NCI-H82 treated with DMSO at 0.1 percent for 48 hours (cell line): ENCODE measurements around the gene FBP2.
"Not testable (repeated sequence)": the region's sequence is repeated elsewhere in the genome, so short reads cannot be mapped to it uniquely, and the experiment has no call there.

Experiments used
- DNase-seq: peaks from one replicate; lab custom pipeline; 2025; ENCODE audit not compliant: unreplicated experiment; lab: John Stamatoyannopoulos, UW

FBP2 gene

GRCh38 chr9:94606646-94607422 lies 13.2 kb upstream of the FBP2 start:
- DNase-seq = no peak

GRCh38 chr9:94603259-94604160 lies 9.9 kb upstream of the FBP2 start:
- peak; percentile 0 for DNase-seq

GRCh38 chr9:94602666-94603065 lies 9.0 kb upstream of the FBP2 start:
- no peak for DNase-seq

GRCh38 chr9:94600715-94601114 lies 7.1 kb upstream of the FBP2 start:
- DNase-seq = no peak

- no peak for DNase-seq
Observed at GRCh38 chr9:94600258-94600657, 6.6 kb upstream of the FBP2 start.

- DNase-seq = no peak
Observed at GRCh38 chr9:94599102-94599501, 5.5 kb upstream of the FBP2 start.

- not testable (repeated sequence) for DNase-seq
Observed at GRCh38 chr9:94592683-94593082, 941 bp downstream of the FBP2 start.

GRCh38 chr9:94591876-94592275 lies 1.7 kb downstream of the FBP2 start:
- DNase-seq = no peak

- not testable (repeated sequence) for DNase-seq
Observed at GRCh38 chr9:94591046-94591545, 2.5 kb downstream of the FBP2 start.

- DNase-seq = no peak
Observed at GRCh38 chr9:94588681-94589080, 4.9 kb downstream of the FBP2 start.

GRCh38 chr9:94586814-94587213 lies 6.8 kb downstream of the FBP2 start:
- no peak for DNase-seq

- DNase-seq = no peak
Observed at GRCh38 chr9:94586316-94586715, 7.3 kb downstream of the FBP2 start.

- no peak for DNase-seq
Observed at GRCh38 chr9:94584555-94584954, 9.1 kb downstream of the FBP2 start.

- no peak for DNase-seq
Observed at GRCh38 chr9:94581728-94582127, 11.9 kb downstream of the FBP2 start.

GRCh38 chr9:94577571-94577970 lies 16.1 kb downstream of the FBP2 start:
- DNase-seq = no peak

- no peak for DNase-seq
Observed at GRCh38 chr9:94577036-94577435, 16.6 kb downstream of the FBP2 start.

GRCh38 chr9:94576131-94576530 lies 17.5 kb downstream of the FBP2 start:
- no peak for DNase-seq

- DNase-seq = no peak
Observed at GRCh38 chr9:94568972-94569712, 24.5 kb downstream of the FBP2 start.

GRCh38 chr9:94568250-94568889 lies 25.3 kb downstream of the FBP2 start:
- DNase-seq = no peak

- DNase-seq = no peak
Observed at GRCh38 chr9:94567271-94567670, 26.4 kb downstream of the FBP2 start.

GRCh38 chr9:94566550-94566949 lies 27.1 kb downstream of the FBP2 start:
- no peak for DNase-seq
